ENCODE data around the gene SHMT1. TPM values are rescaled to one million over a fixed set of nuclear protein-coding genes. Genes with fewer than 3 reads are reported as not detected.

The SHMT1 gene
- polyA plus RNA-seq, 1 experiment: 4.0 TPM

- Histone ChIP-seq H3K4me3 (ENCODE audit: low read depth, low read length) (no peak overlapping the region), H3K9me3 (ENCODE audit: control insufficient read depth, insufficient read depth, low read length) (no peaks in the 10 kb centered on the region), H3K27ac (ENCODE audit: low read depth, low read length) (no peak overlapping the region), H3K27me3 (ENCODE audit: control insufficient read depth, insufficient read depth, low read length) (no peaks in the 10 kb centered on the region)
- no peak for TF ChIP-seq CTCF (IDR thresholded peaks at IDR 0.05; ENCODE audit: low read depth, low read length)
- DNase-seq (ENCODE audit: low read depth, low spot score): no peak
- CTCF ChIA-PET: interaction anchor here (0.5 kb wide), 1 partner anchor 15 kb away, joined by 3 read pairs; no protein-coding TSS in a partner anchor
- POLR2A ChIA-PET: interaction anchor here (0.7 to 1.0 kb wide), 2 partner anchors 14 to 27 kb away, joined by 3 read pairs; partner anchors contain the start of gene TOP3A
These were observed 34.6 kb downstream of the SHMT1 start for GRCh38 chr17:18328643-18329204.

GRCh38 chr17:18327556-18327955 is 35.8 kb downstream of the SHMT1 start:
- TF ChIP-seq CTCF (IDR thresholded peaks at IDR 0.05; ENCODE audit: low read depth, low read length): no peak
- no peak overlapping the region for H3K4me3 ChIP-seq (ENCODE audit: low read depth, low read length)
- no peak overlapping the region for H3K27ac ChIP-seq (ENCODE audit: low read depth, low read length)
- no peak for DNase-seq (ENCODE audit: low read depth, low spot score)
- no peaks in the 10 kb centered on the region for H3K9me3 ChIP-seq (ENCODE audit: control insufficient read depth, insufficient read depth, low read length)
- no peaks in the 10 kb centered on the region for H3K27me3 ChIP-seq (ENCODE audit: control insufficient read depth, insufficient read depth, low read length)
- ChIA-PET POLR2A (interaction anchor here (0.5 kb wide), 1 partner anchor 158 kb away, joined by 3 read pairs; no protein-coding TSS in a partner anchor), CTCF (interaction anchor here (0.5 kb wide), 1 partner anchor 50 kb away, joined by 3 read pairs; the partner anchor contains the start of gene EVPLL)

GRCh38 chr17:18327093-18327492 is 36.3 kb downstream of the SHMT1 start:
- DNase-seq (ENCODE audit: low read depth, low spot score): no peak
- Histone ChIP-seq H3K27me3 (ENCODE audit: control insufficient read depth, insufficient read depth, low read length) (no peaks in the 10 kb centered on the region), H3K4me3 (ENCODE audit: low read depth, low read length) (no peak overlapping the region), H3K27ac (ENCODE audit: low read depth, low read length) (no peak overlapping the region), H3K9me3 (ENCODE audit: control insufficient read depth, insufficient read depth, low read length) (no peaks in the 10 kb centered on the region)
- no peak for TF ChIP-seq CTCF (IDR thresholded peaks at IDR 0.05; ENCODE audit: low read depth, low read length)
- ChIA-PET POLR2A (interaction anchor here (0.5 kb wide), 1 partner anchor 157 kb away, joined by 3 read pairs; no protein-coding TSS in a partner anchor), CTCF (no interaction called here)

GRCh38 chr17:18326572-18326971 is 36.8 kb downstream of the SHMT1 start:
- CTCF ChIA-PET: no interaction called here
- no peak for DNase-seq (ENCODE audit: low read depth, low spot score)
- Histone ChIP-seq H3K27me3 (ENCODE audit: control insufficient read depth, insufficient read depth, low read length) (no peaks in the 10 kb centered on the region), H3K27ac (ENCODE audit: low read depth, low read length) (no peak overlapping the region), H3K9me3 (ENCODE audit: control insufficient read depth, insufficient read depth, low read length) (no peaks in the 10 kb centered on the region), H3K4me3 (ENCODE audit: low read depth, low read length) (no peak overlapping the region)
- POLR2A ChIA-PET: no interaction called here
- TF ChIP-seq CTCF (IDR thresholded peaks at IDR 0.05; ENCODE audit: low read depth, low read length): no peak

GRCh38 chr17:18326039-18326438 is 37.3 kb downstream of the SHMT1 start:
- Histone ChIP-seq H3K27ac (ENCODE audit: low read depth, low read length) (no peak overlapping the region), H3K27me3 (ENCODE audit: control insufficient read depth, insufficient read depth, low read length) (no peaks in the 10 kb centered on the region), H3K4me3 (ENCODE audit: low read depth, low read length) (no peak overlapping the region), H3K9me3 (ENCODE audit: control insufficient read depth, insufficient read depth, low read length) (no peaks in the 10 kb centered on the region)
- ChIA-PET POLR2A (no interaction called here), CTCF (no interaction called here)
- no peak for DNase-seq (ENCODE audit: low read depth, low spot score)
- TF ChIP-seq CTCF (IDR thresholded peaks at IDR 0.05; ENCODE audit: low read depth, low read length): no peak
